Measurements from ENCODE around the gene CMKLR1. TPM values are rescaled to one million over a fixed set of nuclear protein-coding genes. Genes with fewer than 3 reads are reported as not detected.

The CMKLR1 gene
- polyA plus RNA-seq, 3 donors from 2014 or later: 32.5 to 83.7 (median 49.6) TPM

GRCh38 chr12:108268397-108268796 lies 70.7 kb downstream of the CMKLR1 start:
- no peaks in the 10 kb centered on the region for H3K9me3 Mint-ChIP-seq
- peak; percentile 10 to 26 (median 18) for DNase-seq
- H3K27me3 Mint-ChIP-seq (ENCODE audit: low read depth in 3 of 3): peaks cover 2 to 4% (median 4%) of the 10 kb centered on the region in 3 donors
- peaks cover 26 to 38% of the 10 kb centered on the region in 2 donors for H3K4me1 Mint-ChIP-seq
- H3K27ac Mint-ChIP-seq: no peak overlapping the region
- H3K4me3 Mint-ChIP-seq: peak overlapping the region in 1 of 5 donors; percentile 31
- peaks cover 0 to 3% (median 1%) of the 10 kb centered on the region in 3 donors for H3K36me3 Mint-ChIP-seq

- no peak overlapping the region for H3K27ac Mint-ChIP-seq
- peak overlapping the region in 1 of 5 donors; percentile 9 for H3K4me3 Mint-ChIP-seq
- DNase-seq: no peak
- H3K36me3 Mint-ChIP-seq: peaks cover 0 to 6% (median 5%) of the 10 kb centered on the region in 3 donors
- peaks cover 2 to 4% (median 4%) of the 10 kb centered on the region in 3 donors for H3K27me3 Mint-ChIP-seq (ENCODE audit: low read depth in 3 of 3)
- H3K4me1 Mint-ChIP-seq: peaks cover 26 to 38% of the 10 kb centered on the region in 2 donors
- peaks cover 0 to 4% (median 0%) of the 10 kb centered on the region in 6 donors for H3K9me3 Mint-ChIP-seq
Measured at GRCh38 chr12:108267450-108267849, 71.7 kb downstream of the CMKLR1 start.

GRCh38 chr12:108266131-108266530 lies 73.0 kb downstream of the CMKLR1 start:
- no peak for DNase-seq
- peaks cover 2 to 8% (median 4%) of the 10 kb centered on the region in 3 donors for H3K27me3 Mint-ChIP-seq (ENCODE audit: low read depth in 3 of 3)
- peaks cover 26 to 33% of the 10 kb centered on the region in 2 donors for H3K4me1 Mint-ChIP-seq
- no peak overlapping the region for H3K4me3 Mint-ChIP-seq
- H3K9me3 Mint-ChIP-seq: peaks cover 5 to 16% (median 8%) of the 10 kb centered on the region in 6 donors
- peaks cover 8 to 13% (median 9%) of the 10 kb centered on the region in 3 donors for H3K36me3 Mint-ChIP-seq
- H3K27ac Mint-ChIP-seq: no peak overlapping the region

- Mint-ChIP-seq H3K4me1 (peaks cover 23 to 33% of the 10 kb centered on the region in 2 donors), H3K27me3 (ENCODE audit: low read depth in 3 of 3) (peaks cover 2 to 8% (median 4%) of the 10 kb centered on the region in 3 donors), H3K9me3 (peaks cover 12 to 22% (median 14%) of the 10 kb centered on the region in 6 donors), H3K36me3 (peaks cover 12 to 19% (median 16%) of the 10 kb centered on the region in 3 donors), H3K27ac (no peak overlapping the region), H3K4me3 (no peak overlapping the region)
- no peak for DNase-seq
Measured at GRCh38 chr12:108265505-108265904, 73.6 kb downstream of the CMKLR1 start.

GRCh38 chr12:108260969-108261368 lies 78.1 kb downstream of the CMKLR1 start:
- Mint-ChIP-seq H3K27me3 (ENCODE audit: low read depth in 3 of 3) (peaks cover 2 to 3% (median 2%) of the 10 kb centered on the region in 3 donors), H3K4me1 (no peaks in the 10 kb centered on the region), H3K4me3 (no peak overlapping the region), H3K27ac (no peak overlapping the region), H3K9me3 (peaks cover 16 to 34% (median 28%) of the 10 kb centered on the region in 6 donors), H3K36me3 (peaks cover 12 to 31% (median 30%) of the 10 kb centered on the region in 3 donors)
- DNase-seq: no peak

GRCh38 chr12:108260039-108260438 lies 79.1 kb downstream of the CMKLR1 start:
- Mint-ChIP-seq H3K9me3 (peaks cover 16 to 34% (median 28%) of the 10 kb centered on the region in 6 donors), H3K4me1 (no peaks in the 10 kb centered on the region), H3K27me3 (ENCODE audit: low read depth in 3 of 3) (peaks cover 2 to 3% (median 2%) of the 10 kb centered on the region in 3 donors), H3K4me3 (no peak overlapping the region), H3K36me3 (peaks cover 12 to 31% (median 30%) of the 10 kb centered on the region in 3 donors), H3K27ac (no peak overlapping the region)
- no peak for DNase-seq

- peaks cover 2 to 3% (median 3%) of the 10 kb centered on the region in 3 donors for H3K27me3 Mint-ChIP-seq (ENCODE audit: low read depth in 3 of 3)
- no peak overlapping the region for H3K4me3 Mint-ChIP-seq
- H3K36me3 Mint-ChIP-seq: peaks cover 12 to 27% (median 26%) of the 10 kb centered on the region in 3 donors
- H3K9me3 Mint-ChIP-seq: peaks cover 16 to 33% (median 28%) of the 10 kb centered on the region in 6 donors
- no peak overlapping the region for H3K27ac Mint-ChIP-seq
- H3K4me1 Mint-ChIP-seq: peaks cover 5 to 7% of the 10 kb centered on the region in 2 donors
- DNase-seq: no peak
Measured at GRCh38 chr12:108257610-108258106, 81.5 kb downstream of the CMKLR1 start.

- peaks cover 7 to 8% of the 10 kb centered on the region in 2 donors for H3K4me1 Mint-ChIP-seq
- H3K27ac Mint-ChIP-seq: no peak overlapping the region
- H3K27me3 Mint-ChIP-seq (ENCODE audit: low read depth in 3 of 3): peaks cover 3 to 5% (median 3%) of the 10 kb centered on the region in 3 donors
- H3K4me3 Mint-ChIP-seq: no peak overlapping the region
- no peak for DNase-seq
- peaks cover 12 to 26% (median 23%) of the 10 kb centered on the region in 3 donors for H3K36me3 Mint-ChIP-seq
- peaks cover 16 to 30% (median 25%) of the 10 kb centered on the region in 6 donors for H3K9me3 Mint-ChIP-seq
Measured at GRCh38 chr12:108257004-108257403, 82.1 kb downstream of the CMKLR1 start.

- no peak for DNase-seq
- peaks cover 1 to 5% (median 3%) of the 10 kb centered on the region in 3 donors for H3K27me3 Mint-ChIP-seq (ENCODE audit: low read depth in 3 of 3)
- H3K9me3 Mint-ChIP-seq: peaks cover 2 to 12% (median 9%) of the 10 kb centered on the region in 6 donors
- no peak overlapping the region for H3K4me3 Mint-ChIP-seq
- H3K27ac Mint-ChIP-seq: no peak overlapping the region
- H3K36me3 Mint-ChIP-seq: peaks cover 0 to 12% (median 10%) of the 10 kb centered on the region in 3 donors
- H3K4me1 Mint-ChIP-seq: peaks cover 7 to 9% of the 10 kb centered on the region in 2 donors
Measured at GRCh38 chr12:108255252-108255602, 83.9 kb downstream of the CMKLR1 start.

GRCh38 chr12:108254517-108255251 lies 84.4 kb downstream of the CMKLR1 start:
- H3K27ac Mint-ChIP-seq: peak overlapping the region in 1 of 6 donors; percentile 58
- H3K4me3 Mint-ChIP-seq: no peak overlapping the region
- H3K27me3 Mint-ChIP-seq (ENCODE audit: low read depth in 3 of 3): peaks cover 1 to 5% (median 3%) of the 10 kb centered on the region in 3 donors
- peaks cover under 1 to 7% (median 4%) of the 10 kb centered on the region in 6 donors for H3K9me3 Mint-ChIP-seq
- H3K4me1 Mint-ChIP-seq: peaks cover 7 to 9% of the 10 kb centered on the region in 2 donors
- H3K36me3 Mint-ChIP-seq: peaks cover 0 to 7% (median 6%) of the 10 kb centered on the region in 3 donors
- DNase-seq: no peak

GRCh38 chr12:108254030-108254429 lies 85.1 kb downstream of the CMKLR1 start:
- Mint-ChIP-seq H3K36me3 (no peaks in the 10 kb centered on the region), H3K27ac (peak overlapping the region in 2 of 6 donors; percentile 23 to 58), H3K9me3 (peaks cover 0 to under 1% (median 0%) of the 10 kb centered on the region in 6 donors)

GRCh38 chr12:108253540-108253939 lies 85.6 kb downstream of the CMKLR1 start:
- Mint-ChIP-seq H3K27ac (no peak overlapping the region), H3K4me1 (peaks cover 7 to 9% of the 10 kb centered on the region in 2 donors), H3K9me3 (no peaks in the 10 kb centered on the region), H3K36me3 (no peaks in the 10 kb centered on the region), H3K4me3 (peak overlapping the region in 1 of 5 donors; percentile 16), H3K27me3 (ENCODE audit: low read depth in 3 of 3) (peaks cover 1 to 5% (median 3%) of the 10 kb centered on the region in 3 donors)
- no peak for DNase-seq

More at GRCh38 chr12:108254030-108254429, 85.1 kb downstream of the CMKLR1 start:
- peaks cover 7 to 9% of the 10 kb centered on the region in 2 donors for H3K4me1 Mint-ChIP-seq
- peaks cover 1 to 5% (median 3%) of the 10 kb centered on the region in 3 donors for H3K27me3 Mint-ChIP-seq (ENCODE audit: low read depth in 3 of 3)
- H3K4me3 Mint-ChIP-seq: no peak overlapping the region
- DNase-seq: no peak

- peaks cover 7 to 9% of the 10 kb centered on the region in 2 donors for H3K4me1 Mint-ChIP-seq
- peak overlapping the region in 1 of 6 donors; percentile 13 for H3K27ac Mint-ChIP-seq
- H3K27me3 Mint-ChIP-seq (ENCODE audit: low read depth in 3 of 3): peaks cover 1 to 5% (median 5%) of the 10 kb centered on the region in 3 donors
- H3K4me3 Mint-ChIP-seq: no peak overlapping the region
- no peaks in the 10 kb centered on the region for H3K9me3 Mint-ChIP-seq
- no peak for DNase-seq
- no peaks in the 10 kb centered on the region for H3K36me3 Mint-ChIP-seq
Measured at GRCh38 chr12:108252523-108252922, 86.6 kb downstream of the CMKLR1 start.

GRCh38 chr12:108248011-108248410 lies 91.1 kb downstream of the CMKLR1 start:
- Mint-ChIP-seq H3K4me3 (no peak overlapping the region), H3K9me3 (no peaks in the 10 kb centered on the region), H3K4me1 (peaks cover under 1 to 4% of the 10 kb centered on the region in 2 donors), H3K36me3 (no peaks in the 10 kb centered on the region), H3K27me3 (ENCODE audit: low read depth in 3 of 3) (peaks cover 1 to 3% (median 3%) of the 10 kb centered on the region in 3 donors), H3K27ac (peak overlapping the region in 1 of 6 donors; percentile 33)
- DNase-seq: no peak
